CD4-positive, alpha-beta T cell treated with Interleukin-4 for 4 hours (primary cell): ENCODE data around the gene OLFM4.

Source experiments
- DNase-seq: peaks from one replicate; pipeline ENCODE4 v3.0.0-alpha.2; 2020

OLFM4 gene

DNA sequence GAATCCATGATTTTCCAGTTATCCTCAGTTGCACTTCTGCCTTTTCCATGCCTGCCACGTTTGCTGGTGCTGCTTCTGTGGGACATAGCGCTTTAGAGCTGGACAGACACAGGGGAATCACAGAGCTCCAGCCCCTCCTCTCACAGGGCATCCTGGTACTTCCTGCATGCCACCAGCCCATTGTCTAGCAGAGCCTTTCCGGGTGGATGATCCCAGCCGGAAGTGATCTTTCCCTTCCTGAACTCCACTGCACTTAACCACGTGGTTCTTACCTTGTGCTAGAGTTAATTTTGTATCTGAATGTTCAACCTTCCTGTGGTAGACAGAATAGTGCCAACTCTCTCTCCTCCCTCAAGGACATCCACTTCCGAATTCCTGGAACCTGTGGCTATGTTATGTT lies 12.6 kb upstream of the OLFM4 start:
- no peak for DNase-seq

- no peak for DNase-seq
Measured at GRCh38 chr13:53017433-53017970, 11.1 kb upstream of the OLFM4 start.

GRCh38 chr13:53018690-53019647 lies 9.6 kb upstream of the OLFM4 start:
- DNase-seq = no peak

GRCh38 chr13:53020764-53021335 lies 7.8 kb upstream of the OLFM4 start:
- DNase-seq = no peak

DNA sequence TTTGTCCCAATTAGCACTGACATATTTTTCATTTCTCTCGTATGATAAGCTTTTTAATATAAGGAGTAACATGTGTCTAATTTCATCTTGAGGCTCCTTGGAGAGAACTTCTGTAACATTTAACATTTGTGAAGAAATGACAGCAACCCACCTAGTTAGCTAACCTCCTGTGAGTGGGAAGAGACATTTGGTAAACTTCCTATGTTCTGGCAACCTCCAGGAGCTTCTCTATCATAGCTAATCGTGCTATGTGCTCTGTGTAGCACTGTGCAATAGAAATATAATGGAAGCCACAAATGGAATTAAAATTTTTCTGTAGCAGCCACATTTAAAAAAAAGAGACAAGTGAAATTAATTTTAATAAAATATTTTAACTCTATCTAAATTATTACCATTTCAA lies 5.4 kb upstream of the OLFM4 start:
- DNase-seq = no peak

DNA sequence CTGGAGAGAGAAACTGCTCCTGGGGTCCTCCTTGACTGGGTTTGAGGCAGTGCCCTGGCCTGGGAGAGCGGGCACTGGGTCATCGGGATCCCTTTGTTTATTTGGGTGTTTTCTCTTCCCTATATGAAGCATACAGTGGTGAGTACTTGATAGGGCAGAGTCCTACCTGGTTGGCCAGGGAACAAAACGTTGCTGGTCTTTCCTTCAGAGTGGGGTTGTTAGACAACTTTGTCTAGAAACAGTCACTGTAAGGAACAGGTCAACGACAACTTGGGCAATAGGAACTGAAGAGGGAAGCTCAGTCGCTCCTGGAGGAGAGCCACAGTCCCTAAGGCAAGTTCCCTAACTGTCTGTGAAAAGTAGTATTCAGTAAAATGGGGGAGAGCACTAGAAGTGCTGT lies 550 bp upstream of the OLFM4 start:
- no peak for DNase-seq

DNA sequence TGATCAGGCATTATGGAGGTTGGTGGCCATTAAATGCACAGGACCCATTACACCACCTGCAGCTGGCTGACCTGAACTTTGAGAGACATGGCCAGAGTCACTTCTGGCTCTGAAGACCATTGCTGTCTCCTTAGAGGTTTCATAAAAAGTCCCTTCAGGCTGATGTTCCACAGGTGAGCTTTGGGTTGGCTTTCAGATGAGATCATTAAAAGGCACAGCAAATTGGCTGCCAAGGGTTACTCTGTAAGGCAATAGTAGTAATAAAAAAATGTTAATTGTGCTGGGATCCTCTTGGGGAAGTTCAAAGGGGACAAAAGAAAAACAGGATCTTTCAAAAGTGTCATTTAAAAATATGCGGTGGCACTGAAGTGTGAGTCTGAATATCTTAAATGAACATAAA lies 4.2 kb downstream of the OLFM4 start:
- DNase-seq = no peak

DNA sequence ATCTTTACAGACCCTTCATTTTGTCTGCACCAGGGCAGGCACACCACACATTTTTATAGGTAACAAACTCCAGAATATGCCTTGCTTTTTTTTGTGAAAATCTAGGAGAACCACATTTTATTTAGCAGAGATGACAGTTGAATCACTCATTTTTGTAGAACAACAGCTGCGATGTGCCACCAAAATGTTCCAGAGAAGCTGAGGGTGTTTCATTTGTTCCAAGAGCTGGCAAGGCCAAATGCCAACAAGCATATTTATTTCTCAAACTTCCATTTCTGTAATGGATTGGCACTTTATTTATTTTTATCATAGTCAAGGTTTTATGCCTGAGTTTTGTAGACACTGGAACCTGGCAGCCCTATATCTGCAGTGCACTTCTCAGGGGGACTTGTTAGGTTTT lies 10.4 kb downstream of the OLFM4 start:
- DNase-seq = no peak

GRCh38 chr13:53041968-53042516 lies 13.4 kb downstream of the OLFM4 start:
- DNase-seq = no peak

DNA sequence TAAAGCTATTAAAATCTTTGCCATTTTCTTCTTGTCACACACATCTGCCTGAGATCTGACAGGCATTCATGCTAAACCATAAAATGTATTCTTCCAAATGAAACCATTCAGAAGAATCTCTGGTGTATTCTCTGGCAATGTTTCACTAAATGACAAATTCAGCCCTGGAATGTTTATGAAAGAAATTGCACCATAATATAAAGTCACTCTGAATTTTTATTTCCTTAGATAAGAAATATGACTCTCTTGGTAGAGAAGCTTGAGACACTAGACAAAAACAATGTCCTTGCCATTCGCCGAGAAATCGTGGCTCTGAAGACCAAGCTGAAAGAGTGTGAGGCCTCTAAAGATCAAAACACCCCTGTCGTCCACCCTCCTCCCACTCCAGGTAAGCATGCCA lies 14.3 kb downstream of the OLFM4 start:
- no peak for DNase-seq

DNA sequence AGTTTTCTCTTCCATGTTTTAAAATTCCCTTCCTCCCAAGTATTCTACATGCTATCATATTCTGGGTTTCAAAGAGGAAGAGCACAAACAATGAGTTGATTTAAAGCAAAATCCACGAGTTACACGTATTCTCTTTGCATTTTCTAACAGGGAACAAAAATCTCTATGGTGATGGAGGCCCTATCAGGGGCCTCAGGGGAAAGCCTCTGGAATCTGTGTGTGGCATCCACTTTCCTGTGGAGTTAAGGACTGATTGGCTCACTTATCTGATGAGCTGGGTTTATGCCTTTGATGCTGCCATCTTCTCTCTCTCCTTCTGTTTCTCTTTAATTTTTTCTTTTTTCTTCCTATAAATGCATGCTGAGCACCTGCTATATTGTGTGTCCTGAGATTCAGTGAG lies 14.8 kb downstream of the OLFM4 start:
- no peak for DNase-seq

GRCh38 chr13:53045189-53045588 lies 16.6 kb downstream of the OLFM4 start:
- DNase-seq = no peak

DNA sequence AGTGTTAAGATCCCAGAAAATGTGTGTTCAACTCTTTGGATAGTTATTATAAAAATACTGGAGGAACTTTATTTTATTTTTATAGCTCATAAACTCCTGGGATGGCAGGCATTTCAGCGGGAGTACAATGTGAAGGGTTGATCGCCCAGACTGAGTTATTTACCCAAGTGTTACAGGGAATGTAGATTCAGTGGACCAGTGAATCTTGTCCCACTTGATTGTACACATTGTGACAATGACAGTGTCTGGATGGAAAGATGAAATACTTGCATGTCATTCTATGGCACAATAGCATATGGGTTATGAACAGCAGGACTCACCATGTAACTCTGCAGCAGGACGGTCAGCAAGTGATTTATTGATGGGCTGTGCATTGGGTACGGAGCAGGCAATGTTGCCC lies 20.3 kb downstream of the OLFM4 start:
- DNase-seq = no peak

- DNase-seq = no peak
Measured at GRCh38 chr13:53050151-53050550, 21.5 kb downstream of the OLFM4 start.

DNA sequence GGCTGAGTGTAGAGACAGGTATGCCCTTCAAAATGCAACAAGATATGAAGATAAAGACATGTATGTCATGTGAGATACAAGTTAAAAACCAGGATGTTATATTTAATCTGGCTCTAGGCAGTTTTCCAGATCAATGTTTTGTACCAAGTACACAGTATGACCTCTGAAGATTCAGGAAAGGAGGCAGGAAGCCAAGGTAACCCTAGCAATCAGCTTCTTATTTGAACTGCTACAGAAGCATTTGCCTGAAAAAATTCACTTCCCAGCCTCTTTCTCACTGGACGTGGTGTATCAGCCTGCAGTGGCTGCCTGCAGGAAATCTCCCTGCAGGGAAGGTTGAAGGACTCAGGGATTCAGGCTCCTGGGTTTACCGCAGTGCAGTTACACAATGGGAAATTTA lies 24.1 kb downstream of the OLFM4 start:
- DNase-seq = no peak

DNA sequence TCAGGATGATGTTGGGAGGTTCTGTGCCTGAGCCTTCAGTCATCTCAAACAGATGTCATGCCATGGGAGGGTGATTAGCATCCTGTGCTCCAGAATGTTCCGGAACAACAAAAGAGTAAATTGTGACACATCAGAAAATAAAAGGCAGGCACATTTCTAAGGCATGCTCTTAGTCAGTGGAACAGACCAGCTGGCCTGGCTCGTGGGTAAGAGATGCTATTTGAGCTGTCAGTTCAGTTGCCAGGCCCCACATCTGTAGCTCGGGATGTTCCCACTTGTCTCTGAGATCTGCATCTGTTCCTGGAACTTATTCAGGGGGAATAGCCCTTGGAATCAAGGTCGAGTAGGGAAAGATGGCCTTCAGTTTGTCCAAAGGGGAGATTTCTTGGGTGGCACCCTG lies 26.0 kb downstream of the OLFM4 start:
- no peak for DNase-seq

DNA sequence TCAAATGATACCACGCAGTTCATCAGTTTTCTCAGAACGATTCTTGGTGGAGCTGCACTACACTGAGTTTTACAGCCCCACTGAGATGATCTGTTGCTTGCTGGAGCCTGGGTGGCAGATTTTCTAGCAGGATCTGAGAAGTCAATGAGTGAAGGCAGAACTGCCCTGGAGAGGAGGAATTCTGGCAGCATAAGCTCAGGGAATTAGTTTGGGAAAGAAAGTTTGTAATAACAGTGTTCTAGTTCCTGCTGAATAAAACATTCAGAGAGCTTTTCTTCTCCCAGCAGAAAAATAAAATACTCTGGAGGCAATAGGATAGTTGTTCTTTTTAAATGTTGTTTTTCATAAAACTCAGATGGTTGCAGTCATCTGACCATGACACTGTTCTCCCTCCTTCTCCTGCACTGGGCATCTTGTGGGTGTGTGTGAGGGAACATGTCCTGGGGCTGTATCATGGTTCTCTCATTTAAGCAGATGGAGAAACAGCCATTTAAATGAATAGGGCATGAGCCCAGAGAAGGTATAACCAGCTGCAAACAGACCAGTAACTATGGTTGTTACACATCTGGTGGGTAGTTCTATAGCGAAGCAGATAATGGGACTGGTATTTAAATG lies 29.6 kb downstream of the OLFM4 start:
- no peak for DNase-seq

GRCh38 chr13:53060840-53061490 lies 32.4 kb downstream of the OLFM4 start:
- no peak for DNase-seq

- no peak for DNase-seq
Measured at GRCh38 chr13:53064731-53065130, 36.1 kb downstream of the OLFM4 start.

- no peak for DNase-seq
Measured at GRCh38 chr13:53066411-53066810, 37.8 kb downstream of the OLFM4 start.

GRCh38 chr13:53068585-53069520 lies 40.2 kb downstream of the OLFM4 start:
- DNase-seq = no peak

DNA sequence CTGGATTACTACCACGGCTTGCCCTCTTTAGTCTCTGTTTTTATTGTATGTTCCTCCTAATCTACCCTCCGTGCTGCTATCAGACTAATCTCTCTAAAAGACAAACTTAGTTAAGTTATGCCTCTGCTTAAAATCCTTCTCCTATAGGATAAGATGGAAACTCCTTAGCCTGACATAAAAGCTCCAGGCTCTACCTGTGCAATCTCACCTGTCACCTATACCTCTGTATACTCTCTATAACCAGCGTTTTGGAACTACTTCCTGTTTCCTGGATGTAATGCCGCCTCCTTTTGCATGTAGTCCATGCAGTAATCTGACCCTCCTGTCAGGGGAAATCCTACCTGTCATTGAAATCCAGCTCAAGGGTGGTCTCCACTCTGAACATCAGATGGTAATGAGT lies 41.2 kb downstream of the OLFM4 start:
- DNase-seq = no peak
